SK-N-MC (cell line): ENCODE measurements around the gene ATXN3.

Experiments
- EZH2 ChIP-seq: fragments of 200-600 bp; sonication (generic); IDR thresholded peaks from one replicate; pipeline ENCODE4 v1.6.1; 2017; ENCODE audit warnings: antibody characterized with exemption
- POLR2AphosphoS5 ChIP-seq: IDR thresholded peaks from 2 replicates; pipeline ENCODE4 v1.6.1; 2012; ENCODE audit warnings: mild to moderate bottlenecking, low read depth, low read length, borderline replicate concordance

- TF ChIP-seq POLR2AphosphoS5 (no peak), EZH2 (no peak)
Observed at GRCh38 chr14:92014040-92014439, 92.3 kb downstream of the ATXN3 start.
